ENCODE data around the gene CALHM6. TPM values are rescaled to one million over a fixed set of nuclear protein-coding genes. Genes with fewer than 3 reads are reported as not detected.

Gene CALHM6
- total and polyA plus RNA-seq, 9 of the 15 experiments (the other 6 are each of a cell fraction or from before 2014, with no cell fraction given), result 0.24 TPM; not detected in 8

GRCh38 chr6:116456106-116456505, 5.1 kb upstream of the CALHM6 start (continued):
- TF ChIP-seq ZHX1 (conservative IDR thresholded peaks at IDR 0.05; ENCODE audit: low read length) (no peak), BCL6 (CRISPR knock-in tag; IDR thresholded peaks at IDR 0.05) (no peak), EGR1 (conservative IDR thresholded peaks at IDR 0.05) (no peak), KAT8 (IDR thresholded peaks at IDR 0.05; ENCODE audit: low read depth) (no peak)

DNA sequence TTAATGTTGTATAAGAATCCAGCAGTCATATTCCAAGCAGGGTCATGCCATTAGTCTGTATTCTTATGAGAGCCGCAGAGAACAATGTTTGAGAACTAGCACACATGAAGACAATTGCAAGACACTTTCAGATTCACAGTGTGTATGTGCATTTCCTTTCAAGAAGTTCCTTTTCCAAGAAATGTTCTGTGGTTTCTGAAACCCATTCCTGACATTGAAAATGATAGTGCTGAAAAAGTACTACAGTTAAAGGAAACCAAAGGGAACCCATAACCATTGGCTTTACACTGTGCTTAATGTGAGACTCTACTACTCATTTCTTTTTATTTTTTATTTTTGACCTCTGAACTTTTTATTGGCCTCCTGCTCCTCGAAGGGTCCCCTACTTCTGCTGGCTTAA, 4.2 kb upstream of the CALHM6 start:
- in situ Hi-C loops (cut with MboI) (no loop called here), intact Hi-C loops (cut with micrococcal nuclease) (no loop called here)
- no TSS peak for BruUV-seq (replicated peaks)

More for the DNA sequence above, 4.2 kb upstream of the CALHM6 start:
- Histone ChIP-seq H3K9me3 (replicated peaks; ENCODE audit: control insufficient read depth, insufficient read depth, low read depth, low read length) (no peaks in the 10 kb centered on the region), H2AFZ (ENCODE audit: low read depth, low read length) (no peak overlapping the region), H3K27me3 (ENCODE audit: control insufficient read depth in 2 of 2, insufficient read depth in 2 of 2, low read length in 2 of 2) (peaks cover 0 to 1% of the 10 kb centered on the region in 2 experiments; a peak in 1 of 5 replicates), H3K27ac (ENCODE audit: extremely low read depth, low read depth, low read length) (no peak overlapping the region), H3K9me1 (ENCODE audit: control insufficient read depth, insufficient read depth, low read length) (no peaks in the 10 kb centered on the region), H3K36me3 (ENCODE audit: control insufficient read depth, insufficient read depth, low read length) (no peaks in the 10 kb centered on the region), H3K4me3 (no peak overlapping the region), H4K20me1 (replicated peaks; ENCODE audit: control insufficient read depth, insufficient read depth, low read length) (no peaks in the 10 kb centered on the region), H3K79me2 (ENCODE audit: control insufficient read depth, insufficient read depth, low read length) (no peaks in the 10 kb centered on the region), H3K4me2 (ENCODE audit: insufficient read depth, low read length) (no peak overlapping the region), H3K4me1 (replicated peaks in 1 of 2; ENCODE audit: control insufficient read depth in 2 of 2, insufficient read depth in 2 of 2, low read length in 2 of 2) (peaks cover 0 to 3% of the 10 kb centered on the region in 2 experiments; a peak in 1 of 5 replicates), H3K9ac (ENCODE audit: insufficient read depth in 1 of 2, low read depth in 2 of 2, low read length in 2 of 2) (no peak overlapping the region)
- POLR2A ChIA-PET, result no interaction called here
- ATAC-seq (no peak), FAIRE-seq (no peak), DNase-seq (ENCODE audit: extremely low read depth in 1 of 4, low spot score in 3 of 4) (no peak)
- TF ChIP-seq, protein P1, sequence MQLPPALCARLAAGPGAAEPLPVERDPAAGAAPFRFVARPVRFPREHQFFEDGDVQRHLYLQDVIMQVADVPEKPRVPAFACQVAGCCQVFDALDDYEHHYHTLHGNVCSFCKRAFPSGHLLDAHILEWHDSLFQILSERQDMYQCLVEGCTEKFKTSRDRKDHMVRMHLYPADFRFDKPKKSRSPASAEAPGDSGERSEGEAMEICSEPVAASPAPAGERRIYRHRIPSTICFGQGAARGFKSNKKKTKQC (CRISPR knock-in tag; IDR thresholded peaks at IDR 0.05), result no peak
- TF ChIP-seq ZNF232 (CRISPR knock-in tag; IDR thresholded peaks at IDR 0.05), result no peak
- TF ChIP-seq ZNF766 (CRISPR knock-in tag; conservative IDR thresholded peaks at IDR 0.05), result 0 out of 2 replicates have a peak, but pooled peaks have one; percentile 31
- 21% methylated on average over 2 of the region's 2 CpGs for WGBS (ENCODE audit: insufficient coverage, low coverage, missing lambda C conversion rate)
- CTCF ChIA-PET (ENCODE audit: low intra/inter-chr PET ratio), result no interaction called here
